Gastroesophageal sphincter (tissue), 4 donors: ENCODE results near the gene CD300LB. TPM values are rescaled to one million over a fixed set of nuclear protein-coding genes. Genes with fewer than 3 reads are reported as not detected.
"Not testable (repeated sequence)": the region's sequence is repeated elsewhere in the genome, so short reads cannot be mapped to it uniquely, and the experiment has no call there.

Experiments
- ATAC-seq: fragments of 150-250 bp; one replicate; pipeline ENCODE4 v1.9.1; 2016; ENCODE audit warnings: mild to moderate bottlenecking, moderate library complexity
- H3K27ac ChIP-seq, 4 donors: fragments of 200-600 bp; sonication (generic) in 3 of 4; 1 replicate in 3 of 4; 2 replicates in 1 of 4; pipeline ENCODE4 v1.5.1; 2016 to 2019
- H3K27me3 ChIP-seq: fragments of 200-600 bp; sonication (generic); one replicate; pipeline ENCODE4 v1.5.1; 2019
- H3K36me3 ChIP-seq, 2 donors: fragments of 200-600 bp; sonication (generic); one replicate each; pipeline ENCODE4 v1.5.1; 2019; ENCODE audit warnings: control low read depth in 1 of 2
- H3K4me1 ChIP-seq, 3 donors: fragments of 200-600 bp; sonication (generic); 1 replicate in 2 of 3; 2 replicates in 1 of 3; pipeline ENCODE4 v1.5.1; 2016 to 2019; ENCODE audit warnings: control low read depth in 2 of 3
- H3K4me3 ChIP-seq, 2 donors: fragments of 200-600 bp; sonication (generic); one replicate each; pipeline ENCODE4 v1.5.1; 2019; ENCODE audit warnings: mild to moderate bottlenecking in 1 of 2, moderate library complexity in 1 of 2
- H3K9me3 ChIP-seq, 3 donors: fragments of 200-600 bp; sonication (generic); one replicate each; pipeline ENCODE4 v1.5.1; 2017 to 2019; ENCODE audit warnings: control low read depth in 2 of 3
- CTCF ChIP-seq, 4 experiments: fragments of 200-600 bp in 2 of 4; fragments of 450-650 bp in 2 of 4; sonication (generic) in 1 of 4; IDR thresholded peaks; one replicate each; pipeline ENCODE4 v1.5.1; 2017 to 2019; ENCODE audit warnings: antibody characterized with exemption in 4 of 4, mild to moderate bottlenecking in 2 of 4, moderate library complexity in 2 of 4
- EP300 ChIP-seq: sonication (generic); formaldehyde crosslinking; IDR thresholded peaks from one replicate; pipeline ENCODE4 v1.6.1; 2017; ENCODE audit warnings: antibody characterized with exemption, mild to moderate bottlenecking
- POLR2A ChIP-seq, 2 donors: fragments of 450-650 bp; IDR thresholded peaks; one replicate each; pipeline ENCODE4 v1.6.1; 2017; ENCODE audit warnings: antibody characterized with exemption in 2 of 2, mild to moderate bottlenecking in 2 of 2, moderate library complexity in 1 of 2
- POLR2AphosphoS5 ChIP-seq: sonication (generic); formaldehyde crosslinking; IDR thresholded peaks from one replicate; pipeline ENCODE4 v1.6.1; 2017; ENCODE audit warnings: antibody characterized with exemption
- WGBS, 2 donors: methylation state at CpG; one replicate each; pipeline ENCODE4 v1.1.5; 2018; ENCODE audit warnings: low coverage in 1 of 2; 5-methylcytosine and 5-hydroxymethylcytosine counted together
- total RNA-seq, 4 donors: library from RNA; depleted of rRNA; stranded (reverse); fragments of >200 nt; gene quantifications; one replicate each; pipeline ENCODE4 v1.1.0, GENCODE V29; 2016

Gene CD300LB
- total RNA-seq = 1 to 10 TPM in 1 of 4 donors, under 1 TPM in 1, not detected in 2; 0.67 to 1.0 TPM

DNA sequence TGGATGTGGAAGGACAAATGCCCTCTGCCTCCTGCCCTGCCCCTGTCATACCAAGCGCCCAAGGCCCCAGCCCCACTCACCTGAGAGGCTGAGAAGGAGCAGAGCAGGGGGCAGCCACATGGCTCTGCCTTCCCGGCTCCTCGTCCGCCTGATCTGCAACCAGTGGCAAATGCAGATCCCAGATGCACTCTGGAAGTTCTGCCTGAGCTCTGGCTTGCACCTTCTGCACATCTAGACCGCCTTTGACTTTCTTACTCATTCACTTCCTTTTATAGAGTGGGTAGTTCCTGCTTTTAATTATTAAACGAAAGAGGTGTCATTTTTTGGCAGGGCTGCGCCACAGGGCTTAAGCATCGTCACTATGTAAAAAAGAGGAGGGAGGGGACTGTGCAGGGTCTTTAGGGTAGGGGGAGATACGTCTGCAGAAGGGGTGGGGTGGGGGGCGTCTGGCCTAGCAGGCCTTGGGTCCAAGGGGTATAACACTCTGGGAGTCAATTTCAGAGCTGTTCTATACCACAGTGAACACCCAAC, at the start of gene CD300LB:
Gene CD300LB (minus strand): TSS at position 245 of the 531 bp plus-strand sequence. CDS start 125 bp downstream, at position 120.
- Histone ChIP-seq H3K36me3 (no peaks in the 10 kb centered on the region), H3K27ac (no peak within 1 kb of the TSS), H3K9me3 (peaks cover 0 to 5% (median 0%) of the 10 kb centered on the region in 3 donors), H3K4me1 (no peaks in the 10 kb centered on the region), H3K4me3 (no peak within 1 kb of the TSS), H3K27me3 (peaks cover 17% of the 10 kb centered on the region)
- WGBS, 2 donors = 35 to 58% methylated on average over 4 to 6 of the region's 10 CpGs
- ATAC-seq = no peak
- TF ChIP-seq POLR2A (IDR thresholded peaks at IDR 0.05) = no peak
- TF ChIP-seq POLR2AphosphoS5 = no peak
- no peak for TF ChIP-seq EP300
- no peak for TF ChIP-seq CTCF (IDR thresholded peaks at IDR 0.05)

DNA sequence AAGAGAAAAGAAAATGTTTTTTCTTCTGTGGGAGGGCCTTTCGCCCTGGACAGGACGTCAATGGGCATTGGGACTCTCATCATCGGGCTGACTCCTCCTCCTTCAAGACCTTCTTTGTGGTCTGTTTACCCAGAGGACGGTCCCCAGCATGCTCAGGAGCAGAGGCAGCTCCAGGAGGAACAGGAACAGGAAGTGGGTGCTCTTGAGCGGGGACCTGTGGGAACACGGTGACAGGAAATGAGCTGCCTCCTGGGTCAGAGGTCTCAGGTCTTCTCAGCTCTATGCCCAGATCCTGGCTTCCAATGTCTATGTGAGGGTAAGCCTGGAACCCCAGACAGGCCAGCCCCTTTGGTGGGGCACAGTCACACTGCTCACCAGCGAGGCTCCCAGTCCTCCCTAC, 48.6 kb upstream of the CD300LB start:
- Histone ChIP-seq H3K9me3 (no peaks in the 10 kb centered on the region), H3K4me3 (no peak overlapping the region), H3K4me1 (no peaks in the 10 kb centered on the region), H3K27ac (no peak overlapping the region), H3K27me3 (peaks cover 9% of the 10 kb centered on the region), H3K36me3 (no peaks in the 10 kb centered on the region)
- ATAC-seq = no peak
- TF ChIP-seq POLR2A (IDR thresholded peaks at IDR 0.05) (no peak), CTCF (IDR thresholded peaks at IDR 0.05) (no peak), POLR2AphosphoS5 (no peak), EP300 (no peak)
- WGBS, 2 donors = 71 to 80% methylated on average over 1 to 5 of the region's 7 CpGs

DNA sequence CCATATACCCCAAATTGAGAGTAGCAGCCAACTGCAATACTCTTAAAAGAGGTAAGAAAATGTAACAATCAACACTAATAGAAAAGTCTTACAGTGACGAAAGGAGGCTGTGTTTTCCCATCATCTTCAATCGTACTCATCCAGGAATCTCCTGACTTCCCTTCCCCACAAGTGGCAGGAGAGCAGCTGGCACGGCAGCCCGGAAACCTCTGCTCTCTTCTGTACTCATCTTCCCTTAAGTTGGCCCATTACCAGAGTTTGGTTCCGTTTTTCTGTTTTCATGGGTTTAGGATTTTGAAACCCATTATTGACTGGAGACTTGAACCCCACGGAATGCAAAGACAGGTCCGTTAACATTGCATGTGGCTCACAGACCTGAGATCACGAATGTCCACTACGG, 47.7 kb upstream of the CD300LB start:
- no peaks in the 10 kb centered on the region for H3K9me3 ChIP-seq
- 75% methylated on average over 7 of the region's 9 CpGs; no CpG with 5 or more reads in 1 of the 2 donors for WGBS, 2 donors
- H3K36me3 ChIP-seq = no peaks in the 10 kb centered on the region
- peaks cover 15% of the 10 kb centered on the region for H3K27me3 ChIP-seq
- no peak for ATAC-seq
- H3K4me3 ChIP-seq = no peak overlapping the region
- no peaks in the 10 kb centered on the region for H3K4me1 ChIP-seq
- no peak for TF ChIP-seq POLR2AphosphoS5
- no peak for TF ChIP-seq EP300
- no peak for TF ChIP-seq CTCF (IDR thresholded peaks at IDR 0.05)
- H3K27ac ChIP-seq = no peak overlapping the region

DNA sequence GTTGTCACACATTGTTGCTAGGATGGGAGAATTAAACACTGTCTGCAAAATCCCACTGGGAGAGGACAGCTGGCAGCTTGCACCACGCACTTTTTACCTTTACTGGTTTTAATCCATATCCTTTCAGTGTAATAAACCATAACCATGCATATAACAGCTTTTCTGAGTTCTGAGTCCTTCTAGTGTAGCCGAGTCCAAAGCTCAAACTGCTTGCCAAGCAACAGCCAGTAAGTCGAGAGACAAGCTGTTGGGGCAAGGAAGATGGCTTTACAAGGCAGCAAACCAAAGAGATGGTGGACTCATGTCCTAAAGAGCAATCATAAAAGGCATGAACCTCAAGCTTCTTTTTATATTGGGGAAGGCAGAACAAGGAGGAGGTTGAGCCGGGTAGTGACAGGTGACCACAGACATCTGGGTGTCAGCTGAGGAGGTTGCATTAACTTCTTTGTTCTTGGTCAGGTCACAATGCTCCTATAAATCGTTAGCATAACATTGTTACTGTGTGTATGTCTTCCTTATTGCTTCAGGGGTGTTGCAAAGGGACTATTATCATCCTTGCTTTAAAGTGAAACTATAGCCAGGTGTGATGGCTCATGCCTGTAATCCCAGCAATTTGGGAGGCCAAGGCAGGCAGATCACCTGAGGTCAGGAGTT, 43.3 kb upstream of the CD300LB start:
- WGBS, 2 donors = 64 to 78% methylated on average over 5 of the region's 5 CpGs
- TF ChIP-seq EP300 (no peak), CTCF (IDR thresholded peaks at IDR 0.05) (no peak)
- no peak for ATAC-seq
- no peak overlapping the region for H3K4me3 ChIP-seq
- peaks cover 36% of the 10 kb centered on the region for H3K27me3 ChIP-seq
- no peak overlapping the region for H3K27ac ChIP-seq
- no peaks in the 10 kb centered on the region for H3K4me1 ChIP-seq
- no peaks in the 10 kb centered on the region for H3K36me3 ChIP-seq
- peaks cover 0 to 8% (median 0%) of the 10 kb centered on the region in 3 donors for H3K9me3 ChIP-seq

DNA sequence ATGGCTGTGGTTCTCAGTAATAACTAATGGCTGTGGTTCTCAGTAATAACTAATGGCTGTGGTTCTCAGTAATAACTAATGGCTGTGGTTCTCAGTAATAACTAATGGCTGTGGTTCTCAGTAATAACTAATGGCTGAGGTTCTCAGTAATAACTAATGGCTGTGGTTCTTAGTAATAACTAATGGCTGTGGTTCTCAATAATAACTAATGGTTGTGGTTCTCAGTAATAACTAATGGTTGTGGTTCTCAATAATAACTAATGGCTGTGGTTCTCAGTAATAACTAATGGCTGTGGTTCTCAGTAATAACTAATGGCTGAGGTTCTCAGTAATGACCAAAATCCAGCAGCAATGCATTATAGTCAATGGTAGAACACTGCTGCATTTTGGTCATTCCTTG, 42.4 kb upstream of the CD300LB start:
- ATAC-seq, H3K4me1 ChIP-seq, H3K27ac ChIP-seq, H3K4me3 ChIP-seq, H3K36me3 ChIP-seq, H3K9me3 ChIP-seq: not testable (repeated sequence)
- peaks cover 32% of the 10 kb centered on the region for H3K27me3 ChIP-seq
